ENCODE measurements around the gene LMAN1. TPM values are rescaled to one million over a fixed set of nuclear protein-coding genes. Genes with fewer than 3 reads are reported as not detected.

LMAN1 gene
- total RNA-seq, 2 experiments from 2014 or later: 33.0 to 46.4 TPM

DNA sequence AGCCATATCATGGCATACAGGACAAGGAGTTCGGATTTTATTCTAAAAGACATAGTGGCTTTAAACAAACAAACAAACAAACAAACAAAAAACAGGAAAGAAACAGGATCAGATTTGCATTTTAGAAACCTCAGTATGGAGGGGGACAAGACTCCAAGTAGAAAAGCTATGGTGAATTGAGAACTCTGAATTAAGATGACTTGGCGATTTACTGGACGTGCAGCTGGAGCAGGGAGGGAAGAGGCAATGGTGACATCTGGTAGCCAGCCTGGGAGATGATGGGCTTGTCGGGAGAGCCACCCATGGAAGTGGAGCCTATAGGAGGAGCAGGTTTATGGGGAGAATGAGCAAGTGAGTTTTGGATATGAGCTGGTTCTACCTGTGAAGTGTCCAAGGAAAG, 53.8 kb downstream of the LMAN1 start:
- Histone ChIP-seq H3K79me2 (ENCODE audit: insufficient read depth, low read depth, low read length) (no peaks in the 10 kb centered on the region), H3K4me2 (ENCODE audit: low read length) (no peak overlapping the region), H4K20me1 (ENCODE audit: insufficient read depth, low read length) (no peaks in the 10 kb centered on the region), H2AFZ (ENCODE audit: low read length) (no peak overlapping the region), H3K9me3 (ENCODE audit: low read length) (no peaks in the 10 kb centered on the region), H3K36me3 (ENCODE audit: insufficient read depth, low read length) (no peaks in the 10 kb centered on the region), H3K4me3 (ENCODE audit: low read depth, low read length, poor library complexity, severe bottlenecking) (no peak overlapping the region), H3K9me2 (ENCODE audit: insufficient read depth, low read length) (no peaks in the 10 kb centered on the region), H3K4me1 (ENCODE audit: insufficient read depth, low read length, poor library complexity, severe bottlenecking) (no peaks in the 10 kb centered on the region), H3K27ac (ENCODE audit: low read depth, low read length, poor library complexity, severe bottlenecking) (no peak overlapping the region)
- intact Hi-C loops (cut with micrococcal nuclease; ENCODE audit: unreplicated experiment): no loop called here
- no peak for TF ChIP-seq EZH2phosphoT487 (IDR thresholded peaks at IDR 0.05; ENCODE audit: borderline replicate concordance, low read depth, low read length)
- DNase-seq (ENCODE audit: low spot score): no peak
- CTCF ChIA-PET (ENCODE audit: unreplicated experiment): no interaction called here
- POLR2A ChIA-PET: no interaction called here
- BruUV-seq (replicated peaks): no TSS peak

DNA sequence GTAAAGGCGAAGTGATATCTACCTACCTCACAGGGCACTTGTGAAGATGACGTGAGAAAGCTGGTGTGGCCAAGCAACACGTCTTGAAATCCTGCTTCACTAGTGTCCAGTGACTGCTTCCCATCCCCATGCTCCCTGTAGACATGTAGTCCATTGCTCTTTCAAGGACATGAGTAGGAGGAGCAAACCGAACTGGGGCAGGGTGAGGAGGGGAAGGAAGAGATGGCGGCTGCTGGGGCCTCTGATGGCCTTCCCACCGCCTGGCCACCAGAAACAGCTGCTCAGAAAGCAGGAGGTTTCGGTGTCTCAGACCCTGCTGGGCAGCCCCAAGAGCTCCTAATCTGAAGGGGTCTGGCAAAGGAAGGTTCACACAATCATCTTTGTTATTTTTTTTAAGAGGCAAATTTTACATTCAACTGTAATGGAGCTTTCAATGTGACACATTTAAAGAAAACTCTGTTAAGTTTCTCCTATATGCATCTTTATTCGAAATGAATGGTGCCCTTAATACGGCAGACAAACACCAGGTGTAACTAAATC, 55.3 kb downstream of the LMAN1 start:
- Histone ChIP-seq H2AFZ (ENCODE audit: low read length) (no peak overlapping the region), H3K9me2 (ENCODE audit: insufficient read depth, low read length) (no peaks in the 10 kb centered on the region), H3K4me1 (ENCODE audit: insufficient read depth, low read length, poor library complexity, severe bottlenecking) (no peaks in the 10 kb centered on the region), H3K9me3 (ENCODE audit: low read length) (no peaks in the 10 kb centered on the region), H3K79me2 (ENCODE audit: insufficient read depth, low read depth, low read length) (no peaks in the 10 kb centered on the region), H3K4me2 (ENCODE audit: low read length) (no peak overlapping the region), H3K27ac (ENCODE audit: low read depth, low read length, poor library complexity, severe bottlenecking) (no peak overlapping the region), H3K36me3 (ENCODE audit: insufficient read depth, low read length) (no peaks in the 10 kb centered on the region), H3K4me3 (ENCODE audit: low read depth, low read length, poor library complexity, severe bottlenecking) (no peak overlapping the region), H4K20me1 (ENCODE audit: insufficient read depth, low read length) (no peaks in the 10 kb centered on the region)
- intact Hi-C loops (cut with micrococcal nuclease; ENCODE audit: unreplicated experiment): no loop called here
- POLR2A ChIA-PET: interaction anchor here (0.5 kb wide), 1 partner anchor 14 kb away, joined by 4 read pairs; no protein-coding TSS in a partner anchor
- DNase-seq (ENCODE audit: low spot score): no peak
- BruUV-seq (replicated peaks): no TSS peak
- CTCF ChIA-PET (ENCODE audit: unreplicated experiment): no interaction called here
- TF ChIP-seq, protein P1, sequence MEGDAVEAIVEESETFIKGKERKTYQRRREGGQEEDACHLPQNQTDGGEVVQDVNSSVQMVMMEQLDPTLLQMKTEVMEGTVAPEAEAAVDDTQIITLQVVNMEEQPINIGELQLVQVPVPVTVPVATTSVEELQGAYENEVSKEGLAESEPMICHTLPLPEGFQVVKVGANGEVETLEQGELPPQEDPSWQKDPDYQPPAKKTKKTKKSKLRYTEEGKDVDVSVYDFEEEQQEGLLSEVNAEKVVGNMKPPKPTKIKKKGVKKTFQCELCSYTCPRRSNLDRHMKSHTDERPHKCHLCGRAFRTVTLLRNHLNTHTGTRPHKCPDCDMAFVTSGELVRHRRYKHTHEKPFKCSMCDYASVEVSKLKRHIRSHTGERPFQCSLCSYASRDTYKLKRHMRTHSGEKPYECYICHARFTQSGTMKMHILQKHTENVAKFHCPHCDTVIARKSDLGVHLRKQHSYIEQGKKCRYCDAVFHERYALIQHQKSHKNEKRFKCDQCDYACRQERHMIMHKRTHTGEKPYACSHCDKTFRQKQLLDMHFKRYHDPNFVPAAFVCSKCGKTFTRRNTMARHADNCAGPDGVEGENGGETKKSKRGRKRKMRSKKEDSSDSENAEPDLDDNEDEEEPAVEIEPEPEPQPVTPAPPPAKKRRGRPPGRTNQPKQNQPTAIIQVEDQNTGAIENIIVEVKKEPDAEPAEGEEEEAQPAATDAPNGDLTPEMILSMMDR (conservative IDR thresholded peaks at IDR 0.05; ENCODE audit: low read length): no peak
- TF ChIP-seq EZH2phosphoT487 (IDR thresholded peaks at IDR 0.05; ENCODE audit: borderline replicate concordance, low read depth, low read length): no peak

DNA sequence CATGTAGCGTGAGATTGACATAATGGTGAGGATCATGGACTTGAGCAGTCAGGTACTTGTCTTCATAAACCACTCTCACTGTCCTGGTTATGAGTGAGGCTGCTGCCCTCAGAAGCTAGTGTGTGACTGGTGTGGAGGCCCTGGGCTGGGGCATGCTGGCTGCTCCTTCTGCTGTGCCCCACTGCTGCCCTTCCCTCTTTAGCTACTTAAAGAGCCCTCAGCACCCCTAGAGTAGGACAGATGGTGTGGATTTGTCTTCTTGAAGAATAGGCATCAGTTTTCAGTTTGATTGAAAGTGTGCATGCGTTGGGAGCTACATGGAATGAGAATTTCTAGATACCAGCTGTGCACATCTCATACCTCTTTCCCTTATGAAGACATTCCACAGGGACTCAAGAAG, 56.1 kb downstream of the LMAN1 start:
- no TSS peak for BruUV-seq (replicated peaks)
- Histone ChIP-seq H3K4me2 (ENCODE audit: low read length) (no peak overlapping the region), H3K4me1 (ENCODE audit: insufficient read depth, low read length, poor library complexity, severe bottlenecking) (no peaks in the 10 kb centered on the region), H3K79me2 (ENCODE audit: insufficient read depth, low read depth, low read length) (no peaks in the 10 kb centered on the region), H2AFZ (ENCODE audit: low read length) (no peak overlapping the region), H3K9me3 (ENCODE audit: low read length) (no peaks in the 10 kb centered on the region), H4K20me1 (ENCODE audit: insufficient read depth, low read length) (no peaks in the 10 kb centered on the region), H3K4me3 (ENCODE audit: low read depth, low read length, poor library complexity, severe bottlenecking) (no peak overlapping the region), H3K36me3 (ENCODE audit: insufficient read depth, low read length) (no peaks in the 10 kb centered on the region), H3K9me2 (ENCODE audit: insufficient read depth, low read length) (no peaks in the 10 kb centered on the region), H3K27ac (ENCODE audit: low read depth, low read length, poor library complexity, severe bottlenecking) (no peak overlapping the region)
- ChIA-PET POLR2A (interaction anchor here (0.9 kb wide), 1 partner anchor 12 kb away, joined by 3 read pairs; no protein-coding TSS in a partner anchor), CTCF (ENCODE audit: unreplicated experiment) (no interaction called here)
- intact Hi-C loops (cut with micrococcal nuclease; ENCODE audit: unreplicated experiment): no loop called here
- no peak for TF ChIP-seq EZH2phosphoT487 (IDR thresholded peaks at IDR 0.05; ENCODE audit: borderline replicate concordance, low read depth, low read length)
- DNase-seq (ENCODE audit: low spot score): no peak

DNA sequence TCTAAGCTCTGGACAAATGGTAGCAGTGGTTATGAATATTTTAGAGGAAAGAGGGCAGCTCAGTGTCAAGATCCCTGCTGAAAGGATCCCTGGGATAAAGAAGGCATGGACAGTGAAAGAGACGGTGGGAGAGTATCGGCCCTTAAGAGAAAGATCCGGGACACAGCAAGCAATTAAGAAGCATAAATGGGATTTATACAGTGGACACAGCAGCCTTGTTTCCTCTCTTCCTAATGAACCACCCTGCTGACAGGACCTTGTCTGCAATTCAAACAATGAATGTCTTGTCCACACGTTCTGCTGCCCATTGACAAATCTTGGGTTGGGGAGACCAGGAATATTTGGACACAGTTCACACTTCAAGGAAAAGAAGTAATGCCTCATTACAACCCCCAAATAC, 57.1 kb downstream of the LMAN1 start:
- Histone ChIP-seq H3K4me1 (ENCODE audit: insufficient read depth, low read length, poor library complexity, severe bottlenecking) (no peaks in the 10 kb centered on the region), H3K36me3 (ENCODE audit: insufficient read depth, low read length) (no peaks in the 10 kb centered on the region), H4K20me1 (ENCODE audit: insufficient read depth, low read length) (no peaks in the 10 kb centered on the region), H3K27ac (ENCODE audit: low read depth, low read length, poor library complexity, severe bottlenecking) (no peak overlapping the region), H3K4me2 (ENCODE audit: low read length) (no peak overlapping the region), H3K4me3 (ENCODE audit: low read depth, low read length, poor library complexity, severe bottlenecking) (no peak overlapping the region), H3K9me2 (ENCODE audit: insufficient read depth, low read length) (no peaks in the 10 kb centered on the region), H3K79me2 (ENCODE audit: insufficient read depth, low read depth, low read length) (no peaks in the 10 kb centered on the region), H2AFZ (ENCODE audit: low read length) (no peak overlapping the region), H3K9me3 (ENCODE audit: low read length) (no peaks in the 10 kb centered on the region)
- DNase-seq (ENCODE audit: low spot score): no peak
- ChIA-PET CTCF (ENCODE audit: unreplicated experiment) (no interaction called here), POLR2A (interaction anchor here (0.9 kb wide), 1 partner anchor 13 kb away, joined by 3 read pairs; no protein-coding TSS in a partner anchor)
- intact Hi-C loops (cut with micrococcal nuclease; ENCODE audit: unreplicated experiment): no loop called here
- BruUV-seq (replicated peaks): no TSS peak
- TF ChIP-seq EZH2phosphoT487 (IDR thresholded peaks at IDR 0.05; ENCODE audit: borderline replicate concordance, low read depth, low read length): no peak
- TF ChIP-seq, protein P1 (conservative IDR thresholded peaks at IDR 0.05; ENCODE audit: low read length): no peak

Data from OCI-LY7 (cell line).